Fibroblast of villous mesenchyme (primary cell): ENCODE results near the gene SLC35A2. TPM values are rescaled to one million over a fixed set of nuclear protein-coding genes. Genes with fewer than 3 reads are reported as not detected.

ENCODE experiments used
- DNase-seq: peaks from one replicate; pipeline ENCODE4 v3.0.0-alpha.2; 2010; ENCODE audit warnings: low read depth
- H3K4me3 ChIP-seq: 2 replicates; pipeline ENCODE4 v1.5.1; 2011; ENCODE audit warnings: low read depth, mild to moderate bottlenecking, low read length
- CTCF ChIP-seq: IDR thresholded peaks from 2 replicates; pipeline ENCODE4 v1.5.1; 2012; ENCODE audit warnings: low read depth, mild to moderate bottlenecking, low read length; ENCODE audit not compliant: insufficient read depth
- total RNA-seq: library from RNA; depleted of rRNA; stranded (reverse); fragments of >200 nt; gene quantifications from 2 replicates; pipeline ENCODE4 v1.2.3, GENCODE V29; 2012

The SLC35A2 gene
- total RNA-seq, 1 donor = 25.5 TPM

GRCh38 chrX:48908600-48908999 lies 2.8 kb downstream of the SLC35A2 start:
- no peak overlapping the region for H3K4me3 ChIP-seq
- no peak for DNase-seq
- TF ChIP-seq CTCF = no peak

GRCh38 chrX:48905090-48905790 lies 6.2 kb downstream of the SLC35A2 start:
- DNase-seq = no peak
- TF ChIP-seq CTCF = no peak
- no peak overlapping the region for H3K4me3 ChIP-seq

DNA sequence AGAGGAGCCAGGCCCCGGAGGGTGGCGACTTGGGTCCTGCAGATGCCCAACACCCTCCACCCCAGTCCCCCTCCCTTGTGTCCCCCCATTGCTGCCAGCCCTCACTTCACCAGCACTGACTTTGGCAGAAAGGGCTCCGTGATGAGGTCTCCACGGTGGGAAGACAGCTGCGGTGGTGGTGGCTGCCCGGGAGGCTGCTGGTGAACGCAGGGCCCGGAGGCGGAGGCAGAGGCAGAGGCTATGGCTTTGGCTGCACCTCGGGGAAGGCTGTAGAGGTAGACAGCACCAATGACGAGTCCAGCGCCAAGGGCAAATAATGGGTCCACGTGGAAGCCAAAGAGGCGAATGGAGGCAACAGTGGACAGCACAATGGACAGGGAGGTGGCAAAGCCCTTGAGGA lies 6.8 kb downstream of the SLC35A2 start:
- no peak for DNase-seq
- TF ChIP-seq CTCF = no peak
- H3K4me3 ChIP-seq = no peak overlapping the region

DNA sequence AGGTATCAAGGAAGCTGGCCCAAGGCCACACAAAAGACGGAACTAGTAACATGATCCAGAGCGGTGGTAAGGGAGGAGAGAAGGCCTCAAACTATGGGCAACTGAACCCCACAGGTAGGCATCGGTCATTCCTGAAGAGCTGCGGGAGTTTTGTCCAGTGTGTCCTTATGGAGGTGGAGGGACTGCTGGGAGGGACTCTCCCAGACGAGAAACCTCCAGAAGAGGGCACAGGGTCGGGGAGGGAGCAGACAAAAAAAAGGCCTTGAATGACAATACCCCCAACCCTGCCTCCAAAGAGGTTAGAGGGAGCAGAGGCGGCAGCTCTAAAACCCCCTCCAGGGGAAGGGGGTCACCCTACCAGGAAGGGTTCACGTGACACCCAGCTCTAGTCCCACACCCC lies 7.3 kb downstream of the SLC35A2 start:
- no peak for DNase-seq
- H3K4me3 ChIP-seq = no peak overlapping the region
- TF ChIP-seq CTCF = no peak

GRCh38 chrX:48903290-48903689 lies 8.2 kb downstream of the SLC35A2 start:
- DNase-seq = no peak
- no peak for TF ChIP-seq CTCF
- no peak overlapping the region for H3K4me3 ChIP-seq

- H3K4me3 ChIP-seq = no peak overlapping the region
- TF ChIP-seq CTCF = no peak
- no peak for DNase-seq
Measured at GRCh38 chrX:48902776-48903175, 8.7 kb downstream of the SLC35A2 start.

DNA sequence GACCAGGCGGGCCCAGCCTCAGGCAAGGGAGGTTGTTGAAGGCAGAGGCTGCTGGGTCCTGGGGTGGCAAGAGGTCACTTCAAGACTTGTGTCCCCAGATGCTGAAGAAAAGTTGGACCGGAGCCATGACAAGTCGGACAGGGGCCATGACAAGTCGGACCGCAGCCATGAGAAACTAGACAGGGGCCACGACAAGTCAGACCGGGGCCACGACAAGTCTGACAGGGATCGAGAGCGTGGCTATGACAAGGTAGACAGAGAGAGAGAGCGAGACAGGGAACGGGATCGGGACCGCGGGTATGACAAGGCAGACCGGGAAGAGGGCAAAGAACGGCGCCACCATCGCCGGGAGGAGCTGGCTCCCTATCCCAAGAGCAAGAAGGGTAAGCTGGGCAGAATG lies 9.3 kb downstream of the SLC35A2 start:
- no peak overlapping the region for H3K4me3 ChIP-seq
- DNase-seq = no peak
- TF ChIP-seq CTCF = no peak
